Hematopoietic multipotent progenitor cell treated with erythropoietin and hydrocortisone succinate and interleukin-3 and kit ligand, for 6 days (in vitro differentiated cells): ENCODE measurements around the gene CACNA1A.

ENCODE experiments used
- DNase-seq: peaks from one replicate; pipeline ENCODE4 v3.0.0-alpha.2; 2015

CACNA1A gene

DNA sequence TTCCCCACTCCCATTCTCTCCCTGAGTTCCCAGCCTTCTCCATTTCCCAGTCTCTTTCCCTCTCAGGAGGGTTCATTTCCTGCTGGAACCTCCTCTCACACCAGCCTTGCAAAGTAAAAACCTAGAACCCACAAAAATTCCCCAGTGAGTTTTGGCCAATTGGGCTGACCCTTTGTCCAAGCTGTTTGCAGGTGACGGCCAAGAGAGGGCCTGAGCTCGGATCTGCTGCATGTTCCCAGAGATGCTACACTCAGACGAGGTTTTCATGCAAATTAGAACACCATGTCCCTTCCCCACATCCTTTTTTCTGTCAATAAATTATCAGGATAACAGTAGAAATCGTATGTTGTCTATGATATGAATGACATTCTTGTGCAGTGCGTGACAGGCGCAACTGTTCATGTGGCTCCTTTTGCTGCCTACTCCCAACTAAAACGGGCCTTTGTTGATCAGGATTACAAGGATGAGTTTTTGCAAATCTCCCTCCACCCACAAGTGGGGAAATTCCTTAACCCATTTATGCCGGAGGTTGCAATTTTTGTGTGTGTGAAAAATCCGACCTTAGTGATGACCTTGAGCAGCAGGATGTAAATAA lies 149.5 kb downstream of the CACNA1A start:
- DNase-seq, result no peak

DNA sequence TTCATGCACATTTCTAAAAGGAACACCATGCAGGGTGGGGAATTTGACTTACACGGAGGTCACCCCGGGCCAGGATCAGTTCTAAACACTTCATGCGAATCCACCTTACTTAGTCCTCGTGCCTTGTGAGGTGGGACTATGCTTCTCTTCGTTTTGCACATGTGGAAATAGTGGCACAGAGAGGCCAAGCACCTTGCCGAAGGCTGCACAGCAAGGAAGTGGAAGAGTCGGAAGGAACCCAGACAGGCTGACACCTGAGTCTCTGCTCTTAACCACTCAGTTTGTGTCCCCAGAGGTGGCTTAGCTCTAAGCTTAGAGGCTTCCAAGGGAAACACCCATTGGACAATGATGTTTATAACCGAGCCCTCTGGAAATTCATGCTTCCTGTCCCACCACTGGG lies 150.1 kb downstream of the CACNA1A start:
- no peak for DNase-seq

DNA sequence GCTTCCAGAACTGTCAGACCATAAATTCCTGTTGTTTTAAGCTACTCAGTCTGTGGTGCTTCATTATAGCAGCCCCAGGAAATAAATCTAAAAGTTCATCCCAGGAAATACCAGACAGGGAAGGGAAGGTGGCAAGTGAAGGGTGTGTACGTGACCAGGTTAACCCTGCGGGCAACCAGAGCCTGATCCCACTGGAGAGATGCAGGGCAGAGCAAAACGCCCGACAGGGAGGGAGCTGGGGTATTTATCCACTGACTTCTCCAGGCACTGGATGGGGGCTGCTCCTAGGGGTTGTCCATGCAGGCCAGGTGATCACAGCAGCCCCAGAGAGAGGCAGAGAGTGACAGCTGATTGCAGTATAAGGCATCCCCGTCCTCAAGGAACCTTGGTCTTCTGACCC lies 150.9 kb downstream of the CACNA1A start:
- no peak for DNase-seq

DNA sequence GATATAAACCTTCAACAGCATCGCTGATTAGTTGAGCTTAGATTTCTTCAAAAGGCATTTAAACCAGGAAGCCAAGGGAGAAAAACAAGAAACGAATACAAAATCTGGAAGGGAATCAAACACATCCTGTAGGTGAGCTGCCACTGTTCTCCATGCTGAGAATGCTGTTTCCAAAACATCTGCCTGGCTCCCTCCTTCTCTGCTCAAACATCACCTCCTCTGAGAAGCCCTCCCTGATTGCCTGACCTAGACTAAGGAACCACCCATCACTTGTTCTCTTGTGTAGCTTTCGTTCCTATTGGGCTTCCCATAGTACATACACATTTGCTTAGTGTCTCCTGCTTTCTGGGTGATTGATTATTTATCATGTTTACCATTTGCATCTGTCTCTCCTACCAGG lies 152.7 kb downstream of the CACNA1A start:
- no peak for DNase-seq

DNA sequence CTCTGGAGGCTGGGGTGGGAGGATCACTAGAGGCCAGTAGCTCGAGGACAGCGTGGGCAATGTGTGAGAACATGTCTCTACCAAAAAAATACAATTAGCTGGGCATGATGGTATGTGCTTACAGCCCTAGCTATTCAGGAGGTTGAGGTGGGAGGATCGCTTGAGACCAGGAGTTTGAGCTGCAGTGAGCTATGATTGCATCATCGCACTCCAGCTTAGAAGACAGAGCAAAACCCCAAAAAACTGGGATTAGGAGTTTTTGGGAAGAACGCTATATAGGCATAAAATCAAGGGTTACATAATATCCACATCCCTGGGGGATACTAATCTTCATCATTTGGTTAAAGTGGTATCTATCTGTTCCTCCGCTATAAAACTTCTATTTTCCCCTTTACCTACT lies 155.5 kb downstream of the CACNA1A start:
- DNase-seq, result no peak

DNA sequence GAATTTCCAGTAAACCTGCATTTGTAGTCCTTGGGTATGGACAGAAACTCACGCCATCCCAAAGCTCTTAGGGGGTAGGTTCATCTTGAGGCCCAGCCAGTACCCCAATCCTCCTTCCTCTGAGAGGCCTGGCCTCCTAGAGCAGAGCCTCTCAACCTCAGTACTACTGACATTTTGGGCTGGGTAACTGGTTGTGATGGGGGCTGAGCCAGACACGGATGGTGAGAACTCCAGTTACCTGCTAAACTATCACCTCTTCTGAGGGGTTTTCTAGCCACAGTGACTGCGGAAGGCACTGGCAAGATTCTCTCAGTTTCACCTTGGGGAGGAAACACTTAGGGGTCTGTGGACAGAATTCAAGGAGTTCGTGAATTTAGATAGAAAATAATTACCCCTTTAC lies 156.2 kb downstream of the CACNA1A start:
- no peak for DNase-seq

DNA sequence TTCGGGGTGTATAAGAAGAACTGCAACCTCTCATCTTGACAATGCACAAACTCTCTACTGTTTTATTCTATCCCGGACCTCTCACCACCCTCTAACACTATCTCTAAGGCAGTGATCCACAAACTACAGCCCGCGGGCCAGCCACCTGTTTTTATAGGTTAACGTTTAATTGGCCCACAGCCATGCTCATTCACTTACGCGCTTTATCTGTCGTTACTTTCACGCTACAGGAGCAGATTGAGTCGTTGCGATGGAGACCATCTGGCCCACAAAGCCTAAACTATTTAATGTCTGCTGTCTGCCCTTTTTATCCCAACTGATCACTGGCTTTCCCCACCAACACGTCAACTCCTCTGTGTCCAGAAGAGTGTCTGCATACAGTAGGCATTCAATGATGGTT lies 158.9 kb downstream of the CACNA1A start:
- DNase-seq, result no peak

DNA sequence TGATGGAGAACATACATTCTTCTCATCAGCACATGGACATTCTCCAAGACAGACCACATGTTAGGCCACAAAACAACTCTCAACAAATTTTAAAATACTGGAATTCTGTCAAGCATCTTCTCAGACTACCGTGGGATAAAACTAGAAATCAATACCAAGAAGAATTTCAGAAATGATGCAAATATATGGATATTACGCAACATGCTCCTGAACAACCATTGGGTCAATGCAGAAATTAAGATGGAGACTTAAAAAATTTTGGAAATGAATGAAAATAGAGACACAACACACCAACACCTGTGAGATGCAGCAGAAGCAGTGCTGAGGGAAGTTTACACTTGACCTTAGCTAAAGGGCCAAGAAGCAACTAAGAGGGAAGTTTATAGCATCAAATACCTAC lies 162.8 kb downstream of the CACNA1A start:
- no peak for DNase-seq

DNA sequence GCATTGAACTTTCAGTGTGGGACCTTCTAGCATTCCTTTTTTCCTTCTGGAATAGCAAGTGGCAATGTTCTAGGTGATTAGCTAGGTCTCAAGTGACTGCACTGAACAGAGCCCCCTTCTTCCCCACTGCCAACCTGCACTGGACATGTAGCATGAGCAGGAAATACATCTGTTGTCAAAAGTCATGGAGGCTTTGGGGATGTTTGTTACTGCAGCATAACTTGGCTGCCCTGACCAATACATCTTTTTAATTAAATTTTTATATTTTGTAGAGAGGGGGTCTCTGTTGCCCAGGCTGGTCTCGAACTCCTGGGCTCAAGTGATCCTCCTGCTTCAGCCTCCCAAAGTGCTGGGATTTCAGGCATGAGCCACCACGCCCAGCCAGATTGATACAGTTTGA lies 163.6 kb downstream of the CACNA1A start:
- no peak for DNase-seq

DNA sequence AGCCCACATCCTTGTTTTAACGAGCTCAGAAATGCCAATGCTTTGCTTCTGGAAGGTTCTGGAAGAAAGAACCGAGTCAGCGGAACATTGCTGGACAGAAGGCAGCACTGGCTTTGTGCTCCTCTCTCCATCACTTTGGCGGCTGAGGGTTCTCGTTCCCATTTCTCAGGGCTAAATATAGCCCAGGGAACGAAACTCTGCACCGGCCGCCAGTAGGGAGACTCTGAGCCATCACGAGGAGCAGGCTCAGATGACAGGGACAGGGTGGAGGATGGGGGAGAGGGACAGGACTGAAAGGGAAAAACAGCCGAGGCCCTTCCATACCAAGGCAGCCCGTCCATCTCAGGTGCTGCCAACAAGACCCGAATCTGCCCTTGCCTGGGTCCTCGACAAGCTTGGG lies 166.4 kb downstream of the CACNA1A start:
- DNase-seq, result no peak

DNA sequence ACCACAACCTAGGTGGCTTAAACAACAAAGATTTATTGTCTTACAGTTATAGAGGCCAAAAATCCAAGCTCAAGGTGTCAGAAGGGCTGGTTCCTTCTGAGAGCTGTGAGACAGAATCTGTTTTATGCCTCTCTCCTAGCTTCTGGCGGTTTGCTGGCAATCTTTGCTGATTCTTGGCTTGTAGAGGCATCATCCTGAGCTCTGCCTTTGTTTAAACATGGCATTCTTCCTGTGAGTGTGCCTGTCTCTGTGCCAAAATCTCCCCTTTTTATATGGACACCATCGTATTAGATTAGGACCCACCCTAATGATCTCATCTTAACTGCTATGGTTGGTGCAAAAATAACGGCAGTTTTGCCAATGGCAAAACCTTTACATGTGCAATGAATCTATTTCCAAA lies 169.1 kb downstream of the CACNA1A start:
- DNase-seq, result no peak

DNA sequence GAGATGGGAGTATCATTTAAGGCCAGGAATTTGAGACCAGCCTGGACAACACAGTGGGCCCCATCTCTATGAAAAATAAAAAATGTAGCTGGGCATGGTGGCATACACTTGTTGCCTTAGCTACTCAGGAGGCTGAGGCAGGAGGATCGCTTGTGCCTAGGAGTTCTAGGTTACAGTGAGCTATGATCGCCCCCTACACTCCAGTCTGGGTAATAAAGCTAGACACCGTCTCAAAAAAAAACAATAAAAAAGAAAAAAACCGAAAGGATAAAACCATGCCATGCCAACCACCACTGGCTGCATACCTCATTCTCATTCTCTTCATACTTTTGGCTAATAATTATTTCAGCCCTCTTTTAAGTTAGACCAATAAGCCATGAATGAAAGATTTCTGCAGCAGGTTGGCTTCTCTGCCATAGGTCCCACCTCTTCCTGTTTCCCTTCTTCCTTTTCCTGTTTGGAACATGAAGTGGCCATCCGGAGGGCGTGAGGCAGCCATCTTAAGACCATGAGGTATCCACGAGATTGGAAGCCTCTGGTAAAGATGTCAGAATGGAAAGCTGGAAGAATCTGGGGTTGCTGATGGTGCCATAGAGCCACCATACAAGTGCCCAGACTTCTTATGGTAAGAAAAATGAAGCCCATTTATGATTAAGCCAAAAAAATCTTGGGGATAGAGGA lies 171.3 kb downstream of the CACNA1A start:
- no peak for DNase-seq

DNA sequence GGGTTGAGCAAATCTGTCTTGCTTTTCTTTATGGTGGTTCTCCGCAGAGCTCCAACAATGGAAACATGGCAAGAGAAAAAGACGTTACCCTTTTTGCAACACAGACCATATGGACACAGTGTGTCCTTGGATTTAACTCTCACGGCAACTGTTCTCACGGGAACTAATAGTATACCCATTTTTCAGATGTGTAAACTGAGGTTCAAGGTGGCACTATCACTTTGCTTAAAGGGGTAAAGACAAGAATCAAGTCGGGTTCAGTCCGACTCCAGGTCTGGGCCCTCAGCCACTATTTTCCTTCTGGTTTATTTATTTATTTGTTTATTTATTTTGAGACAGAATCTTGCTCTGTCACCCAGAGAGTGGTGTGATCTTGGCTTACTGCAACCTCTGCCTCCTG lies 176.0 kb downstream of the CACNA1A start:
- DNase-seq, result no peak

DNA sequence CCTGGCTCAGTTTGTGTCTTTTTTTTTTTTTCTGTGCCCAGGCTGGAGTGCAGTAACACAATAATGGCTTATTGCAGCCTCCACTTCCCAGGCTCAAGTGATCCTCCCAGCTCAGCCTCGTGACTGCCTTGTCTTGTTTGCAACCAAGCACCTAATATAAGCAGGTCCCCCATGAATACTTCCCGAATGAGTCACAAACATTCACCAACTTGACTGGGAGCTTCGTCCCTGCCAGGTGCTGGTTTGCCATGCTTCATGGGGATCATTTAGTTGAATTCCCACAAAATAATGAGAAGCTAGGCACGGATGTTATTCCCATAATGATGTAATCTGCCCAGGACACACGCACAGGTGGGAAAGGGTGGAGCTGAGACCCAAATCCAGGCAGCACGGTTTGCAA lies 176.5 kb downstream of the CACNA1A start:
- no peak for DNase-seq

DNA sequence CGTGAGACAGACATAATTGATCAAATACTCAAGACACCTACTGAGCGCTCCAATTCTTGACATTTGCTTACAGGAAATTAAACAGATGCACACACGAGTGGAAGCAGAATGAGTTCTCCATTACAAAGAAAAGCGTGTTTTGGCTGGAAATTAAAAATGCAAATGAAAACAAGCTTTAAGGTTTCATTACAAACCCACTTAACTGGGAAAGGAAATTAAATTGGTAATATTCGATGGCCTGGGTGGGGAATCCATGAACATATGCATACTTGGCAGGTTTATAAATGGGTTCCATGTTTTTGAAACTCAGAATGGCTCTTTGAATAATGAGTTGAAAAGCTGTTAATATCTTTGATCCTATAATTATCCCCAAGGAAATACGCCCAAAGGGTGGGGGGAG lies 178.0 kb downstream of the CACNA1A start:
- no peak for DNase-seq

DNA sequence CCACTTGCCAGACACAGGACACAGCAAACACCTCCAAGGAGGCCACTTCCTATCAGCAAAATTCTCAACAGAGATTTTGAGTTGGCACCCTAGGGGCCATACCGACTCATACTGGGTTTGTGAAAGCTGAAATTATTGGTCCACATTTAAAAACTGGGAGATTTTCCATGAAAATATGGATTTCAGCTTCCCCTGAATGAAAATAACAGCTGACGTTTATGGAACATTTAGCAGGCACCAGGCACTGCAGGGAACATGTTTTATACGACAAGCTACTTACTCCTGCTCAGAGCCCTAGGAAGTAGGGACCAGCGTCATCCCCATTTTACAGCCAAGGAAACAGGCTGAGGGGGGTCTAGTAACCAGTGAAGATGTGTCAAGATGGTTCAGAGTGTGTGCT lies 186.8 kb downstream of the CACNA1A start:
- DNase-seq, result no peak

DNA sequence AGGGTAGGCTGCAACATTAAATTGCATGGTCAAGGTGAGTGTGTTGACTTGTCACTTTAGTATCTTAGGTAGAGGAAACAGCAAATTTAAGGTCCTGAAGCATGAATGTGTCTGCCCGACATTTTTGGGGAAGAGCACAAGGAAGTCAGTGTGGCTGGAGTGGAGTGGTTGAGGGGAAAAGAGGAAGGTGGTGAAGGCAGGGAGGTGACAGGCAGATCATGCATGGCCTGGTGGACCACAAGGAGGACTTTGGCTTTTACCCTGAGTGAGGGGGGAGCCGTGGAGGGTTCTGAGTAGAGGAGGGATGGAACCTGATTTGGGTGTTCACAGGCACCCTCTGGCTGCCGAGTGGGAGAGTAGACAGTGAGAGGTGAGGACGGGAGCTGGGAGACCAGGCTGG lies 188.1 kb downstream of the CACNA1A start:
- DNase-seq, result no peak

DNA sequence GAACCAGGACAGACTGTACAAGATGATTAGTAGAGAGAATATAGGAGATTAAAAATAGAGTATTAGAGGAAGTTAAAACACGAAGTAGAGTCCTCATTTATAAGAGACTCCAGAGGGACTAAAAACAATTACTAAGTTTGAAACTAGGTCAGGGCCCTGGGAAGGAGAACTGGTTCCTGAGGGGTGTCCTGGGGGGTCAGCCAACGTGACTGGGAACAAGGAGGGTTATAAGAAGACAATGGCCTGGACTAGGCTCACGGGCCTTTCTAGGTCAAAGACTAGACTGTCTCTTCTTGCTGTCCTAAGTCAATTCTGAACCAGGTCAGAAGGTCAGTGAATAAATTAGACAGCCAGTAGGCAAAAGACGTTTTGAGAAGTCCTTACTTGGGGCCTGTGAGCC lies 190.8 kb downstream of the CACNA1A start:
- DNase-seq, result no peak

DNA sequence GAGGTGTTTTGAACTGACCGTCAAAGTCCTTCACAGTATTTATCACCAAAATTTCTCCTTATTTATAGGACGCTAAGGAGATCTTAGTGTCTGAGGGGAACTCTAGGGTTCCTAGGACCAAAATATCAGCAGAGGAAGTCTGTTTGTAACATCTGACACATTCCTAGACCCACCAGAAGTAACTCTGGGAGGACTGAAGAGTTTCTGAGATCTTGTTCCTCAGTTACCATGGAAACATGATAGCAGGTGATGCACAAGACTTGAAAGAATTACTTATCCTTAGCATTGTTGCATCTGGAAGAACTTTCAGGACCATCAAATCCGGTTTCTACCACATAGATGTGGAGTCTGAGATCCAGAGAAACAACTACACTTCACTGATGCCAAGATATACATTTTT lies 191.5 kb downstream of the CACNA1A start:
- no peak for DNase-seq

DNA sequence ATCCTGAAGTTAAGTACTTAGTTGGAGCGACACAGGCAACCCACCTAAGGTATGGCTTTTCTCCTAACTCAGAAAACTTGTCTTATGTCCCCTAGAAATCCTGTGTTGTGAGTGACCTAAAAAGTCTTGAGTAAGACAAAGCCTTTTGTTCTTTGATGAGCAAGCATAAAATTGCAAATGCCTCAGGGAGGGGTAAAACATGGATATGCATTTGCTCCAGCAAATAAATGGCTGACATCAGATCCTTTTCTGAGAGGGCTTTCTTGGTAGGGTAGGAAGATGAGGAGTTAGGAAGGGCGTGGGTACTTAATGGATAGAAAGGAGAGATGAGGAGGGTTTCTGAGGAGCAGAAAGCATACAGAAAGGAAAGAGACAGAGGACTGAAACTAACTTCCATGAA lies 192.4 kb downstream of the CACNA1A start:
- DNase-seq, result no peak

DNA sequence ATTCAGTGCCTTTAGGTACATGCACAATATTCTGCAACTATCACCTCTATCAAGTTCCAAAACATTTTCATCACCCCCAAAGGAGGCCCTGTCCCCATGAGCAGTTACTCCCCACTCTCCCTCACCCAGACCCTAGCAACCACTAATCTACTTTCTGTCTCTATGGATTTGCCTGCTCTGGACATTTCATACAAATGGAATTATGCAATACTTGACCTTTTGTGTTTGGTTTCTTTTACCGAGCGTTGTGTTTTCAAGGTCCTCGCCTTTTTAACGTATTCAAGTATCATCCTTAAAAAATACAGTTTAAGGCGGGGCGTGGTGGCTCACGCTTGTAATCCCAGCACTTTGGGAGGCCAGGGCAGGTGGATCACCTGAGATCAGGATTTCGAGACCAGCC lies 196.4 kb downstream of the CACNA1A start:
- no peak for DNase-seq

DNA sequence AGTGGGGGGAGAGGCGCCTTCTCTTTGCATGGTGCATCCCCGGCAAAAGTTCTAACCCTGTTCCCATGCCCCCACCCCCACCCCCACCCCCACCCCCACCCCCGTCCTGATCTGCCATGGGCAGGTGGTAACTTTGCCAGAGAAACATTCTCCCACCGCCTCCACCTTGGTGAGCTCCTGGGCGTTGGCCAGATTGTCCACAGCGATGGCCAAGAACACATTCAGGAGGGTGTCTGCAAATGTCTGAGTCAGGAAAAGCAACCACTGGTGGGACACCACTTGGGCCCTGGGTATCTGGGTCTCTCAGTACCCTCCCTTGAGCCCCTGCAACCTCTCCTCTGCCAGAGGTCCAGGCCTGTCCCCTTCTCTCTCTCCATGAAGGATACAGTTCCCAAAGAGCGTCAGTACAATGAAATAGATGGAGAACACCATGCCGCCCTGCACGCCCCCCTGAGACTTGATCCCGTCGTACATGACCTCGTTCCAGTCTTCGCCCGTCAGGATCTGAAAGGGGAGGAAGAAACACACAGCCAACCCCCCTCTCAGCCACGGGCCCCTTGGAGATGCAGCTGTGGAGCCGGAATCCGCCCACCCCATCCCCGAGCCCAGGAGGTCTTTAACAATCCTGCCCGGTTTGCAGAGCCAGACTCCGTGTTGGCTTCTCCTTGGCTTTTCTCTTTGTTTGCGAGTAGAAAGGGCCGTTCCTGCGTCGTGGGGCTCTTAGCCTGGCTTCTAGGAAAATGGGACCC lies 202.7 kb downstream of the CACNA1A start:
- DNase-seq, result no peak

DNA sequence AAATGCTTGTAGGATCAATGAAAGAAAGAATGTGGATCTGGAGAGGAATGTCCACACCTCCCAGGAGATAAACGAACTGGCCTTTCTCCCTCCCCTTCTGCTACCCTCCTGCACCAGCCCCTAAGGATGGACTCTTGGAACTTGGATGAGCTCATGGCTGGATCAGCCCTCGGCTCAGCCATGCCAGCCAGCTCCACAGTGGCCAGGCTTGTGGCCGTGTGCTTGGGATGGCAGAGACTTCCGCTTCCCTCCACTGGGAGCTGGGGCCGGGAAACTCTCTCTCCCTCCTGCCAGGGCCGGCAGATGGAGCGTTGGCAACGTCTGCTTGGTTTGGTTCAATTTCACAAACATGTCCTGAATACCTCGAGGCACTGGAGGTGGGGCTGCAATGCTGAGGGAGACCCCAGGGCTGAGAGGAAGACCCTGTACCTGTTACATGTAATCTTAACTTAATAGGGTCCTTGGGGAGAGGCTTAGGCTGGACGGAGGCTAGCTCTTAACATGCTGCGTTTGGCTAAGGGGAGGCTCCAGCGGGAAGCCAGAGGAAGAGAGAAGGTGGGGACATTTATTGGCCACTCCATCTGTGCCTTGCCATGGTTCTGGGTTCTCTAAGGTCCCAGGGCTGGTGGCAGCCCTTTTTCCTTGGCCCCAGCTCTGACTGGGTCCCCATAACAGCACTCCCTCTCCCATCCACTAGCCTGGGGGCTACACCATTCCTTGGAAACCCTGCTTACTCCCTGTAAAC lies 203.6 kb downstream of the CACNA1A start:
- no peak for DNase-seq
